K562 (cell line): ENCODE data around the gene LAX1. TPM values are rescaled to one million over a fixed set of nuclear protein-coding genes. Genes with fewer than 3 reads are reported as not detected.
A peak's percentile ranks its signal among the peaks of the same experiment; 100 is the strongest.

ENCODE experiments used
- ARNT ChIP-seq, 2 experiments: fragments of 450-650 bp; IDR thresholded peaks; 2 replicates each; pipeline ENCODE4 v1.6.1; 2016; ENCODE audit warnings: mild to moderate bottlenecking in 1 of 2
- BRCA1 ChIP-seq, 2 experiments: fragments of 450-650 bp in 1 of 2; sonication (generic) in 1 of 2; formaldehyde crosslinking in 1 of 2; IDR thresholded peaks; 2 replicates each; pipeline versions ENCODE4 v1.5.0 to v1.6.1; 2017 to 2020; ENCODE audit warnings: mild to moderate bottlenecking in 1 of 2, missing genetic modification reagents in 1 of 2
- CREM ChIP-seq: IDR thresholded peaks from 2 replicates; pipeline ENCODE4 v1.6.1; 2014; ENCODE audit warnings: antibody characterized with exemption, low read depth
- EGR1 ChIP-seq: fragments of 450-650 bp; conservative IDR thresholded peaks from 2 replicates; pipeline ENCODE4 v1.6.1; 2017; ENCODE audit warnings: mild to moderate bottlenecking
- GABPB2 ChIP-seq: fragments of 250-450 bp; sonication (Bioruptor Pico); conservative IDR thresholded peaks from 2 replicates; pipeline ENCODE4 v1.5.1; 2021; ENCODE audit warnings: mild to moderate bottlenecking
- HBP1 ChIP-seq: fragments of 450-650 bp; formaldehyde crosslinking; IDR thresholded peaks from 2 replicates; pipeline ENCODE4 v1.4.0; 2022; ENCODE audit warnings: missing genetic modification characterization
- HDAC8 ChIP-seq: fragments of 450-650 bp; IDR thresholded peaks from 2 replicates; pipeline ENCODE4 v1.6.1; 2016; ENCODE audit warnings: mild to moderate bottlenecking, missing genetic modification characterization, moderate library complexity, missing compliant biosample characterization
- HNRNPH1 ChIP-seq: fragments of 200-400 bp; formaldehyde crosslinking; optimal IDR thresholded peaks from 2 replicates; pipeline ENCODE3; 2017; ENCODE audit warnings: low read depth, mild to moderate bottlenecking, low read length, moderate library complexity
- IFI16 ChIP-seq: fragments of 250-450 bp; sonication (Bioruptor Pico); IDR thresholded peaks from 2 replicates; pipeline ENCODE4 v2.1.2; 2022; ENCODE audit warnings: mild to moderate bottlenecking, inconsistent platforms
- ILF3 ChIP-seq: fragments of 450-650 bp; IDR thresholded peaks from 2 replicates; pipeline ENCODE4 v1.6.1; 2018; ENCODE audit warnings: antibody characterized with exemption, mild to moderate bottlenecking, moderate library complexity, borderline replicate concordance
- JUNB ChIP-seq: fragments of 450-650 bp; formaldehyde crosslinking; conservative IDR thresholded peaks from 2 replicates; pipeline ENCODE4 v1.4.0; 2020; ENCODE audit warnings: mild to moderate bottlenecking
- MIER1 ChIP-seq: fragments of 450-650 bp; IDR thresholded peaks from 2 replicates; pipeline ENCODE4 v1.6.1; 2016; ENCODE audit warnings: antibody characterized with exemption, mild to moderate bottlenecking, low read depth
- NRF1 ChIP-seq, 2 experiments: fragments of 450-650 bp; IDR thresholded peaks in 1 of 2; conservative IDR thresholded peaks in 1 of 2; 2 replicates each; pipeline ENCODE4 v1.6.1; 2014; ENCODE audit warnings: mild to moderate bottlenecking in 2 of 2
- PML ChIP-seq: IDR thresholded peaks from 2 replicates; pipeline ENCODE4 v1.6.1; 2012; ENCODE audit warnings: low read length, inconsistent platforms
- POLR2AphosphoS5 ChIP-seq: IDR thresholded peaks from 2 replicates; pipeline ENCODE4 v1.6.1; 2011; ENCODE audit warnings: mild to moderate bottlenecking, low read depth, low read length, moderate library complexity; ENCODE audit not compliant: control insufficient read depth, insufficient read depth
- SP2 ChIP-seq: IDR thresholded peaks from 2 replicates; pipeline ENCODE4 v1.6.1; 2011; ENCODE audit warnings: mild to moderate bottlenecking, low read depth, low read length, moderate library complexity; ENCODE audit not compliant: poor library complexity, severe bottlenecking; ENCODE audit errors: extremely low read depth
- STAT5B ChIP-seq: fragments of 250-450 bp; sonication (Bioruptor Pico); IDR thresholded peaks from 2 replicates; pipeline ENCODE4 v1.8.0; 2021; ENCODE audit warnings: mild to moderate bottlenecking, inconsistent platforms
- XRCC3 ChIP-seq: fragments of 450-650 bp; IDR thresholded peaks from 2 replicates; pipeline ENCODE4 v1.6.1; 2017; ENCODE audit warnings: mild to moderate bottlenecking, moderate library complexity
- ZBTB26 ChIP-seq: fragments of 450-650 bp; formaldehyde crosslinking; IDR thresholded peaks from 2 replicates; pipeline ENCODE4 v1.4.0; 2022; ENCODE audit warnings: missing genetic modification characterization
- ZBTB49 ChIP-seq: sonication (generic); formaldehyde crosslinking; IDR thresholded peaks from 2 replicates; pipeline ENCODE4 v1.8.0; 2022; ENCODE audit warnings: missing genetic modification reagents, mild to moderate bottlenecking, borderline replicate concordance
- ZFP1 ChIP-seq: fragments of 450-650 bp; formaldehyde crosslinking; IDR thresholded peaks from 2 replicates; pipeline ENCODE4 v1.4.0; 2020; ENCODE audit warnings: mild to moderate bottlenecking, mixed read lengths
- ZNF3 ChIP-seq: fragments of 250-450 bp; sonication (Bioruptor Pico); IDR thresholded peaks from 2 replicates; pipeline ENCODE4 v1.5.0; 2021; ENCODE audit warnings: mild to moderate bottlenecking, moderate library complexity
- ZNF551 ChIP-seq: fragments of 250-450 bp; sonication (Bioruptor Pico); IDR thresholded peaks from 2 replicates; pipeline ENCODE4 v1.5.0; 2021; ENCODE audit warnings: mild to moderate bottlenecking, moderate library complexity
- polyA plus RNA-seq, 8 experiments: library from polyadenylated mRNA; depleted of rRNA in 4 of 8; stranded (reverse) in 5 of 8; unstranded in 3 of 8; fragments of >200 nt; fragmentation: Nextera tagmentation in 2 of 8; fragmentation: Illumina TruSeq in 1 of 8; extraction: Ambion mirVana in 2 of 8; extraction: Trizol in 1 of 8; gene quantifications; 2 replicates each; pipeline versions ENCODE4 v1.2.1 to v1.2.3, GENCODE V29; 2011 to 2014; ENCODE audit warnings: inconsistent platforms in 1 of 8, missing spikeins in 1 of 8
- total RNA-seq, 7 experiments: library from RNA; depleted of rRNA in 6 of 7; stranded (reverse); fragments of >200 nt in 6 of 7; fragmentation: Illumina TruSeq in 2 of 7; extraction: Trizol in 2 of 7; gene quantifications; 2 replicates each; pipeline versions ENCODE4 v1.2.1 to v1.2.3, GENCODE V29; 2011 to 2021; ENCODE audit warnings: low replicate concordance in 1 of 7

The LAX1 gene
- total and polyA plus RNA-seq, 9 of the 15 experiments (the other 6 are each of a cell fraction or from before 2014, with no cell fraction given) = not detected

GRCh38 chr1:203795441-203796235 lies 30.7 kb downstream of the LAX1 start, which contains the start of the genes ZBED6 and ZC3H11A (continued):
- TF ChIP-seq HBP1 (CRISPR knock-in tag) (no peak), MIER1 (no peak), JUNB (no peak), ZNF551 (CRISPR knock-in tag) (no peak), POLR2AphosphoS5 (peak; percentile 80), PML (peak; percentile 39; the same call in 1 of the 2 replicates), ARNT (IDR thresholded peaks at IDR 0.05) (0 out of 4 replicates have a peak, but pooled peaks of 1 of the 2 experiments have one; percentile 11), HDAC8 (peak; percentile 60; the same call in 1 of the 2 replicates), ILF3 (no peak; the same call in 1 of the 2 replicates), CREM (peak; percentile 96), EGR1 (peak; percentile 53; the same call in 1 of the 2 replicates), STAT5B (CRISPR knock-in tag) (no peak), ZBTB49 (CRISPR knock-in tag) (no peak), HNRNPH1 (no peak), ZNF3 (CRISPR knock-in tag) (no peak), GABPB2 (no peak), BRCA1 (IDR thresholded peaks at IDR 0.05) (no peak), BRCA1 (CRISPR knock-in tag; IDR thresholded peaks at IDR 0.05) (no peak), ZFP1 (CRISPR knock-in tag) (no peak), XRCC3 (no peak), NRF1 (conservative IDR thresholded peaks at IDR 0.05 in 1 of 2, IDR thresholded peaks at IDR 0.05 in 1 of 2) (peak; percentile 72 to 79), SP2 (no peak), IFI16 (CRISPR knock-in tag) (no peak), ZBTB26 (CRISPR knock-in tag) (no peak)
